Right hindlimb (tissue), 1 donor: Measurements from ENCODE around the gene PACS2.
"Not testable (repeated sequence)": the region's sequence is repeated elsewhere in the genome, so short reads cannot be mapped to it uniquely, and the experiment has no call there.

ENCODE experiments used
- DNase-seq: peaks from one replicate; pipeline ENCODE4 v3.0.0-alpha.2; 2018

The PACS2 gene

DNA sequence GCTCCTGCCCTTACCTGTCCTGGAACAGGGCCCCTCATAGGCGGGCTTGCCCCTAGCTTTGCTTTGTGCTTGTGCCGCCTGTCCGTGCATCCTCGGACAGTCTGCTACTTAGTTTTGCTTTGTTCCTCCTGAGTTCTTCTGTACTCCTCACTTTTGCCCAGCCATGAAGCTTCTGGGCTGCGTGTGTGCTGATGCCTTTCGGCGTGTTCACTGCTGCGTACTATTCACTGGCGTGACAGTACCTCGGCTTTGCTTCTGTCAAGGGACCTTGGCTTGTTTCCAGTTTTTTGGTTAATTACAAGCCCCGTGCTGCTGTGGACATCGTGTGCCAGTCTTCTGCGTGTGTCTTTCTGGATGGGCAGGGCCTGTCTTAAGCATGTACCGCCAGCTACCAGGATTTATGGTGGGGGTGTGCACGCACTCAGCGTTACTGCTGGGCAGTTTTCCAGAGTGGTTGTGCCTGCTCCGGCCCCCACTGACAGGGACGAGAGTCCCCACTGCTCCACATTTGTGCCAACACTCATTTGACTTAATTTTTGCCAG lies 2.5 kb downstream of the PACS2 start:
- no peak for DNase-seq

DNA sequence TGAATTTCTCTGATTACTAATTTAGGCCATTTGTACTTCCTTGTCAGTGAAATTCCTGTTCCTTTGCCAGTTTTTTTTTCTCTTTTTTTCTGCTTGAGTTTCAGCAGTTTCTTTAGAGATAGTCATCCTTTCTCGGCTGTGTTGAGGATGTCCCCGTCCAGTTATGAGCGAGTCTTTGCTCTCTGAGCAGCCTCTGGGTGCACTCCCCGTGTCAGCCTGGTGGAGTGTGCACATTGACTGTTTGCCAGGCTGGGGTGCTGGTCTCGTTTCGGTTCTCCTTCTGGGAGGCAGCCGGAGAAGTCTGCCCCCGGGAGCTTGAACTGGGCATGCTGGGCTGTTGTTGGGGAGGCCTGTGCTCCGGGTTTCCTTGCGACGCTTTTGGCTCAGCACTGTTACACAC lies 3.0 kb downstream of the PACS2 start:
- DNase-seq: no peak

DNA sequence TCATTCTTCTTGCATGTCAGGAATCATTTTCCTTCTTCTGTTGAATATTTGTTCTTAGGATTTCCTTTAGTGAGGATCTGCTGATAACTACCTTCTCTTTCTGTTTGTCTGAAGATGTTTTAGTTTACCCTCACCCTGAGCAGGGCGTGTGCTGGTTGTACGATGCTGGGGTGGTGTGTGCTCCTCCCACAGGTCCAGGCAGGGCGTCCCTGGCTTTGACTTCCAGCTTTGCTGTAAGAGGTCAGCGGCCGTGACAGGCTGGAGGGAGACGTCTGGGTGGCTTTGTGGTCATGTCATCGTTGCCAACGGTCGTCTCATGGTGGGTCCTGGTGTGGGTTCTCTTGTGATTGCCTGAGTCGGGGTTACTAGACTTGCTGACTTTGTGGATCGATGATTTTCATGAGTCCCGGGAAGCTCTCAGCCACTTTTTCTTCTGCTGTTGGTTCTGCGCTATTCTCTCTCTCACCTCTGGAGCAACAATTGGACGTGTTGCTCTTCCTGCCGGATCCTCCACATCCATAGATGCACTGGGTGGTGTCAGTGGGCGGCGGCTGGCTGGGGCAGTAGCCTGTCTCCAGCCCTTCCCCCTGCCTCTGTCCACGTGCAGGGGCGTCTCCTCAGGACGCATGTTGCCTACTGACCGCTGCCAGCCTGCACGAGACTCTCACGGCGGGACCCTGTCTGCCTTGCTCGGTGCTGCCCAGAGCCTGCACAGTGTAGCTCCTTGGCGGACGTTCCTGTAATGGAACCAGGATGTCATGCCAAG lies 8.4 kb downstream of the PACS2 start:
- no peak for DNase-seq

DNA sequence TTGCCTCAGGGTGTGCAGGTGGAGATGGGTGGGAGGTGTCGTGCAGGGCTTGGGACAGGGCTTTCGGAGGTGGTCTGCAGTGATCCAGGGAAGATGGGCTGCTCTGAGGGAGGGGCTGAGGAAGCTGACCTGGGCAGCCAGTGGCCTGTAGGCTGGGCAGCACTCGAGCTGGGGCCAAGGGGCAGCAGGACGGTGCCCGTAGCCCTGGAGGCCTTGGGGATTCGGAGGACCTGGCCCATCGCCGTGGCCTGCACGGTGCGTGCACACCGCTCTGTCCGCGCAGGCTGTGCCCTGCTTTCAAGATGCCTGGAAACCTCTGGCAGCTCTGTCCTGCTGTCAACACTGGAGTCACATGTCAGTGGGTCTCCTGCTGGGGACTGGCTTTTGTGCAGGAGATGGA lies 9.1 kb downstream of the PACS2 start:
- no peak for DNase-seq

DNA sequence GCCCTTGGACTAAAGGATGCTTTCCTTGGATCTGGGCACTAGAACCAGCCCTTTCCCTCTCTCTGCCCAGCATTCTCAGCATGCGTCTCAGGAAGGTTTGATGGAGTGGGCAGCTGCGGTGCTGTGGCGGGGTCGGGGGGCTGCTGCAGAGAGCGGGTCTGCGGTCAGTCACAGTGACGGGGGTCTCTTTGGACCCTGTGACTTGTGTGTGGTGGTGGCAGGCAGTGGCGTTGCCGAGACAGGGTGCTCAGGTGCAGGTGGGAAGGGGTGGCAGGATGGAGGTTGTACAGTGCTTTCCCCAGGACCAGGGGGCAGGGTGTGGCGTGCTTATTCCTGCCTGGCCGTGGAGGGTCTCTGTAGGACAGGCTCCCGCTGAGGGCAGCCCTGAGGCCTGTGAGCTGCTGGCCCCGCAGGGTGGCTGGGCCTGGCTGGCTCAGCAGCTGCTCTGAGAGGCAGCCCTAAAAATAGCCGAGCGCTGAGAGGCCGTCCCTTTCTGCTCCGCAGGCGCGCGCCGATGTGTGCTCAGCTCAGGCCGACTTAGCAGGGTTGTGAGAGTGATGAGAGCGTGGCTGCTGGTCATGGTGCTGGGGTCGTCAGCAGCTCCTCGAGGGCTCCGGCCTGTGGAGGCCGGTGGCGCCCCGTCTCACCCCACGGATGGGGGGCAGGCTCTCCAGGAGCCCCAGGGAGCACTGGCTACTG lies 9.7 kb downstream of the PACS2 start:
- DNase-seq: peak; percentile 69

DNA sequence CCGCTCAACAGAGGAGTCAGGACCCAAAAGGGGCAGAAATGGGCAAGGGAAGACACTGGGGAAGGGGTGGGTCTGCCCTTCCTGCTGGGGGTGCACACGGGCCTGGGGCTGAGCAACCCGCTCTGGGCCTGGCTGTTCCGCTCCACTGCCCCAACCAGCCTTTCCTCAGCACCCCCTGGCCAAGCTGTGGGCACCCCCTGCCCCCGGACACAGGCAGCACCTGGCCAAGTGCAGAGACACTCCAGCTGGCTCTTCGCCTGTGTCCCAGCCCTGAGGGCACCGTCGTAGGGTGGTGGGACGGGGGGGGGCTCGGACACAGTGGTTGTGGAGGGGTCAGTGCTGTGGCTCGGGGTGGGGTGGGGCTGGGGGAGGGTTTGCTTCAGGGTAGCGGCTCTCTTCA lies 10.3 kb downstream of the PACS2 start:
- no peak for DNase-seq

DNA sequence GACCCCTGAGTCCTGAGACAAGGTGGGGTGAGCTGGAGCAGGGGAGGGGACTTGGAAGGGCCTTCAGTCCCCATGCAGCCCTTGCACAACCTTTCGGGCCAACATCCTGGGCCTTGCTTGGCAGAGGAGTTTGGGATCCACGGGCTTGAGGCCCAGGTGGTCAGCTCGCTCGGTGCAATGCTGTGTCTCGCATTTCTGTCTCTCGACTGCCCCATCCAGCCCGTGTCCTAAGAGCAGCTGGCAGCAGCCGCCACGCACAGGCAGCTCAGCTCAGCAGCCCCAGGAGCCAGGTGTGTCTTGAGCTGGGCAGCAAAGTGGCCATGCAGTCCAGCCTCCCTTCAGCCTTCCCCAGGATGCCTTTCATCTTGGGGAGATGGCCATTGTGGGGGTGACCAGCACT lies 10.8 kb downstream of the PACS2 start:
- no peak for DNase-seq

DNA sequence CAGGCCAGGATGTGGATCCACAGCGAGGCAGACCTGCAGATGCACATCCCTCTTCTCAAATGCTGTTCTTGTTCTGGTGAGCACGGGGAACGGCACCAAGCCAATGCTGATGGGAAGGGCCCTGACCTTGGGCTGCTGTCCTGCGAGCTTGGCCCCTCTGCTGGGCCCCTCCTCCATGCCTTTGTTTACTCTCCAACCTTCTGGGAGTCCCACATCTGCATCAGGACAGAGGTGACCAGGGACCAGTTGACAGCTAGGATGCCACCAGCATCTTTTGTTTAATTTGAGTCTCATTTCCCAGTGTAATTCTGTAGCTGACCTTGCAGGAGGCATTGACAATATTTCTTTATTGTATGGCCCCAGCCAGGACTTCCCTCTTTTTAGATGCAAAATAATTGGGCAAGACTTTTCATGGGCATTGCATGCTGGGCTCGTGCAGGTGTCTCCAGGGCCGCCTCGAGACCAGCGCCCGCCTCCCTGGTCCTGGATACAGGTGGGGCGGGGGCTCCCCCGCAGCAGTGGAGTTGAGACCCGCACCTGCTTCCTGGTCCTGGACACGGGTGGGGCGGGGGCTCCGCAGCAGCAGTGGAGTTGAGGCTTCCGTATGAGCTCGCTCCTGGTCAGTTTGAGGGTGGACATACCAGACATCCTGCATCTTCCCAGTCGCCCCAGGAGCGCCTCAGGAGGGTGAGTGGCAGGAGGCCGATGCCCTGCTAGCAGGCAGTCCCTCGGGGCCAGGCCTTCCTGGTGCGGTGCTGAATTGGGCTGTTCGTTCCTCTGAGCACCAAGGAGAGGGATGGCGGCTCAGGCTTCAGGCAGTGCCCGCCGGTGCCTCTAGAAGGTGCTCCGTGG lies 11.4 kb downstream of the PACS2 start:
- DNase-seq: no peak

DNA sequence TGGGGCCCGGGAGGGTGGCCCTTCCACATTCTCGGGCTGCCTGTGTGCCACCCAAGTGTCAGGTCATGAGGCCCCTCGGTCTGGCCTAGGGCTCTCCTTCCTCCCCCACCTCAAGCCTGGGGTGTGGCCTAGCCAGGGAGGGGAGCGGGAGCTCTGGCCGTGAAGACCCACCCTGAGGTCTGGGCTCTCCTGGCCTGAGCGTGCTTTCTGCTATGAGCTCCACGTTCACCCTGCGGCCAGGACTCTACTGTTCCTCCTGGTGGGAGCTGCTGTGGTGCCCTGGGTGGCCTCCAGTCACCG lies 12.0 kb downstream of the PACS2 start:
- no peak for DNase-seq

DNA sequence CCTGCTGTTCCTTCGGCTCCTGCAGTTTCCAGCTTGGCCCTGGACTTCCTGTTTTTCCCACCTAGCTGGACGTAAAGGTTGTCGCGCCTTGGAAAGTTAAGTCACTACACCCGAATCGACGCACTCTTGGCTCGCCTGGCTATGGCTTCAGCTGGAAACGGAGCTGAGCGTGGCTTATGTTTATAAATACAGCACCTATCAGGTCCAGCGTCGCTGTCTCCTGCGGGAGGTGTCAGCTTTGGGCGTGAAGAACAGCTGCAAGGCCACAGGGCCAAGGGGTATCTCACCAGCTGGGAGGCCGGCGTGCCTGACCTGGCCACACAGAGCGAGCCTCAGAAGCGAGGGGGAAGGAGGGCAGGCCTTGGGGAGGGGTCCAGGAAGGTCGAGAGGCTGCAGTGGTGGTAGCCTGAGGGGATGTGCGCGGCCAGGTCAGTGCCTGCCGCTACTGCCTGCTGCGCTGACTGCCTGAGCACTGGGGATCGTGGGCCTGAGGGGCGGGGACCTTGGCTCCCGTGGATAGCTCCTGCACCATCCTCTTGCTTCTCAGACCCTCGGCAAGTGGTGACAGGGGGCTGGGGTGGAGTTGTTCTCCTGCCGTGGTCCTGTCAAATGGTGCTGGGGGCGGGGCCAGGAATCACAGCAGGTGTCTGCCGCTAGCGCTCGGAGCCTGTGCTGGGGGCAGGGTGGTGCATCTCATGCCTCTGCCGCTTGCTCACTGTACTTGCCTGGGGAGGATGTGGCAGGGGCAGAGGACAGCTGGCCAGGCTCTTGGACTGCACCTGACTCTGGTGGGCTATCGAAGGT lies 12.5 kb downstream of the PACS2 start:
- DNase-seq: peak; percentile 60

DNA sequence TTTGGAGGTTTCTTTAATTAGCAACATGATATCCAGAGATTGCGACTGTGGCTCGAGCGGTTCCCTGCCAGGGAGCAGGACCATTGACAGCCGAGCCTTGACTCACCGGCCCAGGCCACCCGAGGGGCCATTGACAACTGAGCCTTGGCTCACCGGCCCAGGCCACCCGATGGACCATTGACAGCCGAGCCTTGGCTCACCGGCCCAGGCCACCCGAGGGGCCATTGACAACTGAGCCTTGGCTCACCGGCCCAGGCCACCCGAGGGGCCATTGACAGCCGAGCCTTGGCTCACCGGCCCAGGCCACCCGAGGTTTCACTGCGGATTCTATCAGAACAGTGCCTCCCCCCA lies 13.1 kb downstream of the PACS2 start:
- DNase-seq: not testable (repeated sequence)

DNA sequence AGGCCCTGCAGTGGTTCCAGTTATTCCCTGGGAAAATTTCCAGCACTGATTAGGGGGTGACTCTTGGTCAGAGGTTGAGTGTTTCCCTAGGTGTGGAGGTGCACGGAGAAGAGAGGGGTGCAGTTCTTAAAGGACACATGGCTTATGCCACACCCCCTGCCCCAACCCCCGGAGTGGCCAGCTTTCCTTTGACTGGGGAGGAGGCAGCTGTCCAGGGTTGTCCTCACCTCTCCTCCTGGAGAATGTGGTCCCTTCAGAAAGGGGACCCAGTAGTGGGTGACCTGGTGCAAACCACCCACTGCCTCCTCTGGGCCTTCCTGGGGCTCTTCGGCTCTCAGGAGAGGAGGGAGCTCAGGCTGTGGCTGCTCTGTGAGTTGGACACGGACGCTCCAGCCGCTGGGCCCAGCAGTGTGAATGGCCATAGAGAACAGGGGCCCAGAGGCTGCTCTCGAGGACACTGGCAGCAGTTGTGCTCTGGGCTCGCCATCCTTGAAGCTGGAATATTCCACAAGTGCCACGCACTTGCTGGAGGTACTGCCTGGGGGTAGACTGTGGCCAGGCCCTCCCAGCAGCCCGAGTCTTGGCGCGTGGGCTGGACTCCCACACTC lies 13.6 kb downstream of the PACS2 start:
- DNase-seq: no peak

DNA sequence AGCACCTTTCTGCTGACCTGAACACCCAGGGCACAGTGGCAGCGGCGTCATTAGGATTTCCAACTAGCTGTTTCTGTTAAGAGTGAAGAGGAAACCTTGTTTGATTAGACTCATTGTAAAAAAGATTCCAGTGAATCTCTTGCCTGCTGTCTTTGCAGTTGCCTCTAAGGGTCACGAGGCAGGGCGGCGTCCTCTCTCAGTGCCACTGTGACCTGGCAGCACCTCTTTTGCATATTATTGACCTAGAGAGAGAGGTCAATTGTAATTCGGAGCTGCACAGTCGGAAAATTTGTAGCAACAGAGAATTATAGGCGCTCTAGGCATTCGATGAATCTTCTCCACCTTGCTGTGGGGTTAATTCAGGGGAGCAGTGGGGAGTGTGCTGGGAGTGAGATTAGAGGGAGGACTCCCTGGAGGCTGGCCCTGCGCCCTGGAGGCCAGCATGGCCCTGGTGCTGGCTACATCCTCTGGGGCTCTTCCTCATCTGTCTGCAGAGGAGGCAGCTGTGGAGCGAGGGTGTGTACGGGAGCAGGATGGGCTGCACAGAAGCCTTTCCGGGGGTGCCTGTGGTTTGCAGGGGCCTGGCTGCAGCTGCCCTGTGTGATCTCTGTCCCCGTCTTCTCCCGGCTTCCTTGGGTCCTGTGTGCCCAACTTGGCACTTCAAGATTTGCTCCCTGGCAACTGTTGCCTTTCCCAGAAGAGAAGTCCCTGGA lies 14.3 kb downstream of the PACS2 start:
- no peak for DNase-seq

DNA sequence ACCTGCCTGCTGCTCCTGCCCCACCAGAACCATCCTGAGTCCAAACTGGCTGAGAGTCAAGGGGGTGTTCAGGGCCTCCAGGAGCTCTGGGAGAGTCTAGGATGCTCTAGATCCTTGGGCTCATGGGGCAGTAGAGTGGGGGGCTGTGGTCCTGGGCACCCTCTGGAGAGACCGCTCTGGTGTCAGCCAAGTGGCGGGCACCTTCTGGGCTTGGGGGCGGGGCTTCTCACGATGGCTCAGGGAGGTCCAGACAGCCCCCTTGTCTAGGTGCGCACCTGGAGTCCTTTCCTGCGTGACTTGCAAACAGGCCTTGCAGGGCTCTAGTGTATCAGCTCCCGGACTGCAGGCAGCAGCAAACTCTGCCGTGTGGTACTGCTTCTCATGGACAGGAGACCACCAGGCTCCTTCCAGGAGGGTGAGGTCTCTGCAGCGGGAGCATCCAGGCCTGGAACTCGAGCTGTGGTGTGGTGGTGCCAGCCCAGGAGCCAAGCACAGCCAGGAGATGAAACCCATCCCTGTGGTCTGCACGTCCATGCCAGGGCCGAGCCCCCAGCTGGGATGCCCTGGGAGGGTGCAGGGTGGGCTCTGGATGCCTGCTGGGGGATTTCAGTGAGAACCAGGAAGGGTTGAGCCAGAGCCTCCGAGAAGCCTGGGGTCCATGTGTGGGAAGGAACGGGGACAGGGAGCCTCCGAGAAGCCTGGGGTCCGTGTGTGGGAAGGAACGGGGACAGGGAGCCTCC lies 15.0 kb downstream of the PACS2 start:
- DNase-seq: no peak

DNA sequence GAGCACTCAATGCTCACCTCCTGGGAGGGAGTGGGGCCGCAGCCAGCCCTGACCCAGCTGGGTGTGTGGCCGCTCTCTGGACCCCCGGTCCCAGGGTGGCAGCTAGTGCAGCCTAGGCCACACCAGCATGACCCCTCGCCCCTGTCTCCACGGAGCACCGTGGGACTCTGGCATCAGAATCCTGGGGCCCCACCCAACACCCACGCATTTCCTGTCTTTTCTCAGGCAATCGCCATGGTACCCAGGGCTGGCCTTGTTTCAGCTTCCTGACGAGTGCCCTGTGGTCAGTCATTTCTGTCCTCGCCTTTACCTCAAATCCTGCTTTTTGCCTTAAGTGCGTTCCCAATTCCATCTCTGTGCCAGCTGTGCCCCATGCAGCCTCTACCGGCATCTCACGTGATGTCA lies 15.9 kb downstream of the PACS2 start:
- no peak for DNase-seq

DNA sequence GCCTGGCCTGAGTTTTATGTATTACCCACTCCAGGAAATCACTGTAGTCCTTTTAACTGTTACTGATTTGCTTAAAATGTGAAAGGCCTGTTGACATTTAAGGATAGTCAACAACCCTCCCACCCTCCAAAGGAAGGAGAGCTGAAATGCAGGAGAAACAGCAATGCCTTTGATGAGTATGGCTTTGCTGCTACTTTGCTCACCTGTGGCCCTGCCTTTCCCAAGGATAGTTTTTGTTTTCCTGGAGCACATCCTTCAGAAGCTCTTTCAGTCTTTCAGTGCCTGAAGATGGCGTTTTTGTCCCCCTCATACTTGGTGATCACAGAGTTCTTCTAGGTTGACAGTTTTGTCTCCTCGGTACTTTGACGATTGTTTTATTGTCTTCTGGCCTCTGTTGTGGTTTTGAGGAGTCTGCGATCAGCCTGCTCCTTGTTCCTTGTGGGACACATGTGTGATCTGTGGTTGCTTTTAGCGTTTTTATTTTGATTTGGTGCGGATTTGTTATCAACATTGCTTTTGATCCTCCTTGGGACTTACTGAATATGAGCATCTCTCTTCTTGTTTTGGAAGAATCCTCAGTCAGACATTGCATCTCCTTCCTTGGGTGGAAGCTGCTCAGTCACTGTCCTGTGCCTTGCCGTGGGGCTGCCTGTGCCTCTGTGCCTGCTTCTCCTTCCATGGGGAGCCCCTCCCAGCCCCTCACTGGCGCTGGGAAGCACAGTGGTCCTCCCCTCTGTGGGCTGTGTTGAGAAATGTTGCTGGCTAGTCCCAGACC lies 17.2 kb downstream of the PACS2 start:
- DNase-seq: no peak

DNA sequence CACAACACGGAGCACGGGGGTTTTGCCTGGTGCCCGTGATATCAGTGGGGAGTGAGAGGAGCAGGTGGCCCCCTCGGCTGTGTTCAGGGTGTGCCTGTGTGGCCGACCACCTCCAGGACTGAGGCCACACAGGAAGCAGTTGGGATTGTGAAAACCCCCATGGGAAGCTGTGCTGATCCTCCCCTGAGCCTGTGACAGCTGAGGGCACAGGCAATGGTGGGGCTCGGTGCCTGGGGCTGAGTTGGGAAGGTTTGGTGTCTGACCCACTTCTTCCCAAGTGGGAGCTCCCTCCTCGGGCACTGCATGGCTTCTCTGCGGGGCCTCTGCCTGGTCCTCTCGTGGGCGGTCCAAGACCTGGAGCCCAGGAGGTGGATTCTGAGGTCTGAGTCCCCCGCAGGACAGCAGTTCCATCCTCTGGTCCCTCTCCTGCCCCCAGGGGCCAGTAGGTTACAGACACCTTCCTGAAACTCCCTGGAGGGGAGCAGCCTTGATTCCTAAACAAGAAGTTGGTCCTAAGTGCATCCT lies 17.9 kb downstream of the PACS2 start:
- DNase-seq: no peak

DNA sequence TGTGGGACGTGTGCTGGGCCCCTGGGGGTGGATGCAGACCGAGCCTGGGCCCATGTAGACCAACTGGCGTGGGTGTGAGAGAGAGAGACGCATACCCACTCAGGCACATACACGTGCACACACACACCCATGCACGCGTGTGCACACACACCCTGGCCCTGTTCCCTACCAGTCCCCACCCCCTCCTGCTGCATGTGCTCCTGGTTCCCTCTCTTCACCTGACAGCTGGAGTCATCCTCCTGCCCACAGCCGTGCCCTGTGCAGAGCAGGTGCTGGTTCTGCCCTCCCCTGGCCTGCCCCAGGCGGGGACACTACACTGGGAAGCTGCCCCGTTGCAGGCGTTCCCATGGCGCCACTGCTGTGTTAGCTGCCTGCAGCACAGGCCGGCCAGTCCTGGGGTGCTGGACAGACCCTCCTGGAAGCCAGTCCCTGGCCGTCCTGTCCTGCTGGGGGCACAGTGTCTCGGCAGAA lies 18.5 kb downstream of the PACS2 start:
- no peak for DNase-seq

DNA sequence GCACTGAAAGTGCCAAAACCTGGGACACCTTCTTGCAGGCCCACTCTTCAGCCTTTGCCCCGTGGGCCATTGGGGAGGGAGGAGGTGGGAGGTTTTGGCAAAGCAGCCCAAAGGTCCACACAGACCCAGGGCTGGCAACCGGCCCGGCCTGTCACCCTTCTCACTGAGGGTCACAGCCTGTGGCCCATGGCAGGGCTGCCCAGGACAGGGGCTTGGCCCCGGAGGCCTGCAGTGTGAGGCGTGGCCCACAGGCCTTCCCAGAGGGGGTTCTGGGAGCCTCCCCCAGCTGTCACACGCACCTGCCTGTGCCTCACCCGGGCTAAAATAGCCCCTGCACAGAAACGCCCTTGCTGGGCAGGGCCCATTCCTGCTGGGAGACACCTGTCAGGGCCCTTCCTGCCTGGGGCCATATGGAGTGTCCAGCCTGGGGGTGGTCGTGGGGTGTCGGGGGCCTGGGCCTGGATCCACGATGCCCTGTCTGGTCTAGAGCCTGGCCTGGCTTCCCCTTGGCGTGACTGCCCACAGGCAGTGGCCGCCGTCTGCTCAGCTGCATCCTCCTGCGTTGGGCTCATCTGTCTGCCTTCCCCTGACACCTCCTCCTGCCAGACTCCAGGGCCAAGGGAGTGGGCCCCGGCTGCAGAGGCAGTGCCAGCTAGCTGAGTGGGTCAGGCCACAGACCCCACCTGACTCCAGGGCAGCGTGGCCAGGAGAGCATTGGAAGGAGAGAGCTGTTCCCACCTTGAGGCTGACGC lies 19.2 kb downstream of the PACS2 start:
- DNase-seq: peak; percentile 54
